ENCODE measurements around the gene SLC44A1. TPM values are rescaled to one million over a fixed set of nuclear protein-coding genes. Genes with fewer than 3 reads are reported as not detected.

SLC44A1 gene
- total and polyA plus RNA-seq, 2 of the 13 experiments (the other 11 are each of a cell fraction or from before 2014, with no cell fraction given) = 21.4 to 40.8 TPM

GRCh38 chr9:105330755-105331154 is 86.3 kb downstream of the SLC44A1 start (continued):
- TF ChIP-seq SMYD3 (CRISPR knock-in tag; IDR thresholded peaks at IDR 0.05) (peak; percentile 67; the same call in 1 of the 2 replicates), PHF21A (CRISPR knock-in tag; IDR thresholded peaks at IDR 0.05) (0 out of 2 replicates have a peak, but pooled peaks have one; percentile 25), SALL1 (CRISPR knock-in tag; IDR thresholded peaks at IDR 0.05) (peak; percentile 52; the same call in 1 of the 2 replicates), ZNF776 (CRISPR knock-in tag; IDR thresholded peaks at IDR 0.05) (no peak), NCOR1 (IDR thresholded peaks at IDR 0.05; ENCODE audit: borderline replicate concordance, low read length) (peak; percentile 40; the same call in 1 of the 2 replicates), ESRRA (CRISPR knock-in tag; IDR thresholded peaks at IDR 0.05; ENCODE audit: low read depth) (no peak), TEAD3 (CRISPR knock-in tag; optimal IDR thresholded peaks at IDR 0.05; ENCODE audit: borderline replicate concordance) (peak; percentile 70), SNAPC5 (CRISPR knock-in tag; IDR thresholded peaks at IDR 0.05; ENCODE audit: borderline replicate concordance) (no peak), KDM5A (IDR thresholded peaks at IDR 0.05; ENCODE audit: borderline replicate concordance, low read length) (no peak), HNF1A (IDR thresholded peaks at IDR 0.05; ENCODE audit: low read depth) (0 out of 2 replicates have a peak, but pooled peaks have one; percentile 21), HNF1A (CRISPR knock-in tag; IDR thresholded peaks at IDR 0.05; ENCODE audit: borderline replicate concordance) (no peak), GMEB1 (CRISPR knock-in tag; IDR thresholded peaks at IDR 0.05; ENCODE audit: borderline replicate concordance) (no peak), RARA (CRISPR knock-in tag; IDR thresholded peaks at IDR 0.05) (peak; percentile 49; the same call in 1 of the 2 replicates), ZNF331 (CRISPR knock-in tag; IDR thresholded peaks at IDR 0.05) (peak; percentile 46; the same call in 1 of the 2 replicates), NFE2L2 (IDR thresholded peaks at IDR 0.05; ENCODE audit: low read length) (no peak), RBAK (CRISPR knock-in tag; IDR thresholded peaks at IDR 0.05) (no peak), FOXP1 (IDR thresholded peaks at IDR 0.05) (no peak), FOXP1 (CRISPR knock-in tag; IDR thresholded peaks at IDR 0.05) (peak; percentile 63), ZNF543 (CRISPR knock-in tag; IDR thresholded peaks at IDR 0.05) (no peak), CEBPB (IDR thresholded peaks at IDR 0.05; ENCODE audit: borderline replicate concordance, low read depth, low read length) (peak; percentile 90), DR1 (CRISPR knock-in tag; IDR thresholded peaks at IDR 0.05) (no peak), HOMEZ (CRISPR knock-in tag; IDR thresholded peaks at IDR 0.05; ENCODE audit: low read depth) (peak; percentile 76; the same call in 1 of the 2 replicates), HMG20B (CRISPR knock-in tag; conservative IDR thresholded peaks at IDR 0.05) (0 out of 2 replicates have a peak, but pooled peaks have one; percentile 33), TFAP4 (IDR thresholded peaks at IDR 0.05; ENCODE audit: borderline replicate concordance, low read depth) (peak; percentile 95), SNRNP70 (IDR thresholded peaks at IDR 0.05; ENCODE audit: low read depth, low read length) (no peak)
